ENCODE data around the gene STAT5A. TPM values are rescaled to one million over a fixed set of nuclear protein-coding genes. Genes with fewer than 3 reads are reported as not detected.

The STAT5A gene
- total and polyA plus RNA-seq, 11 donors: 4.9 to 44.0 (median 15.6) TPM

- H3K9me3 ChIP-seq: no peaks in the 10 kb centered on the region
- H3K4me3 ChIP-seq: no peak overlapping the region
- ATAC-seq (no peak), DNase-seq (no peak)
- no peaks in the 10 kb centered on the region for H3K27me3 ChIP-seq
- TF ChIP-seq POLR2A (IDR thresholded peaks at IDR 0.05): no peak
- no peak for TF ChIP-seq CTCF (IDR thresholded peaks at IDR 0.05)
- intact Hi-C loops (cut with DNase I): no loop called here
- H3K4me1 ChIP-seq: peaks cover 4 to 27% (median 22%) of the 10 kb centered on the region in 12 donors
- peaks cover 0 to 97% (median 64%) of the 10 kb centered on the region in 9 donors for H3K36me3 ChIP-seq
- H3K27ac ChIP-seq: peak overlapping the region in 1 of 12 donors; percentile 92
- 86 to 95% (median 93%) methylated on average over 7 to 9 of the region's 9 CpGs for WGBS, 4 donors
These were observed 20.8 kb downstream of the STAT5A start for GRCh38 chr17:42309142-42309541.

GRCh38 chr17:42309986-42310786 is 21.9 kb downstream of the STAT5A start:
- DNase-seq (no peak), ATAC-seq (no peak)
- no peak for TF ChIP-seq CTCF (IDR thresholded peaks at IDR 0.05)
- no peak for TF ChIP-seq POLR2A (IDR thresholded peaks at IDR 0.05)
- no peaks in the 10 kb centered on the region for H3K9me3 ChIP-seq
- WGBS, 4 donors: 83 to 85% (median 84%) methylated on average over 19 of the region's 19 CpGs
- H3K27me3 ChIP-seq: no peaks in the 10 kb centered on the region
- H3K27ac ChIP-seq: peak overlapping the region in 3 of 12 donors; percentile 62 to 92 (median 70)
- peaks cover 4 to 36% (median 24%) of the 10 kb centered on the region in 12 donors for H3K4me1 ChIP-seq
- peaks cover 0 to 97% (median 66%) of the 10 kb centered on the region in 9 donors for H3K36me3 ChIP-seq
- intact Hi-C loops (cut with DNase I): loop anchor here in 2 of 10 donors (5.0 to 10.0 kb wide), 2 partner anchors 212 to 285 kb away; partner anchors contain the start of gene NKIRAS2 (in 1 of the 2)
- H3K4me3 ChIP-seq: no peak overlapping the region

GRCh38 chr17:42310787-42311215 is 22.5 kb downstream of the STAT5A start:
- no peaks in the 10 kb centered on the region for H3K9me3 ChIP-seq
- H3K4me1 ChIP-seq: peaks cover 4 to 42% (median 24%) of the 10 kb centered on the region in 12 donors
- WGBS, 4 donors: 76 to 91% (median 79%) methylated on average over 9 of the region's 9 CpGs
- intact Hi-C loops (cut with DNase I): loop anchor here in 2 of 10 donors (5.0 to 10.0 kb wide), 2 partner anchors 212 to 286 kb away; partner anchors contain the start of gene NKIRAS2 (in 1 of the 2)
- no peaks in the 10 kb centered on the region for H3K27me3 ChIP-seq
- no peak for TF ChIP-seq POLR2A (IDR thresholded peaks at IDR 0.05)
- TF ChIP-seq CTCF (IDR thresholded peaks at IDR 0.05): no peak
- ATAC-seq (no peak), DNase-seq (no peak)
- peak overlapping the region; percentile 55 to 92 (median 76) for H3K27ac ChIP-seq
- H3K36me3 ChIP-seq: peaks cover 0 to 97% (median 67%) of the 10 kb centered on the region in 9 donors
- H3K4me3 ChIP-seq: no peak overlapping the region

All from heart left ventricle (tissue), 16 donors.